SK-N-MC (cell line): ENCODE results near the gene TIMP4.

Experiments
- DNase-seq: peaks from one replicate; pipeline ENCODE4 v3.0.0-alpha.2; 2011; ENCODE audit warnings: low read depth, low spot score
- H3K27ac ChIP-seq: fragments of 200-600 bp; sonication (generic); 2 replicates; pipeline ENCODE4 v1.5.1; 2016; ENCODE audit warnings: mixed run types
- H3K36me3 ChIP-seq: fragments of 200-600 bp; sonication (generic); 2 replicates; pipeline ENCODE4 v1.6.1; 2017; ENCODE audit warnings: antibody characterized with exemption, low read length, mixed read lengths; ENCODE audit not compliant: insufficient read depth
- H3K4me3 ChIP-seq: fragments of 200-600 bp; sonication (generic); 2 replicates; pipeline ENCODE4 v1.5.1; 2016
- H3K9ac ChIP-seq: fragments of 200-600 bp; sonication (generic); 2 replicates; pipeline ENCODE4 v1.8.0; 2017; ENCODE audit warnings: mixed run types, mixed read lengths; ENCODE audit not compliant: insufficient read length
- H3K9me3 ChIP-seq: fragments of 200-600 bp; sonication (generic); 2 replicates; pipeline ENCODE4 v1.6.1; 2017; ENCODE audit warnings: low read depth, mild to moderate bottlenecking, antibody characterized with exemption, low read length, moderate library complexity, mixed read lengths
- EZH2 ChIP-seq: fragments of 200-600 bp; sonication (generic); IDR thresholded peaks from one replicate; pipeline ENCODE4 v1.6.1; 2017; ENCODE audit warnings: antibody characterized with exemption
- FOXP2 ChIP-seq: optimal IDR thresholded peaks from 2 replicates; pipeline ENCODE3; 2011; ENCODE audit warnings: mild to moderate bottlenecking, moderate library complexity; ENCODE audit not compliant: insufficient read depth; ENCODE audit errors: extremely low read length, control extremely low read depth
- POLR2AphosphoS5 ChIP-seq: IDR thresholded peaks from 2 replicates; pipeline ENCODE4 v1.6.1; 2012; ENCODE audit warnings: mild to moderate bottlenecking, low read depth, low read length, borderline replicate concordance

TIMP4 gene

DNA sequence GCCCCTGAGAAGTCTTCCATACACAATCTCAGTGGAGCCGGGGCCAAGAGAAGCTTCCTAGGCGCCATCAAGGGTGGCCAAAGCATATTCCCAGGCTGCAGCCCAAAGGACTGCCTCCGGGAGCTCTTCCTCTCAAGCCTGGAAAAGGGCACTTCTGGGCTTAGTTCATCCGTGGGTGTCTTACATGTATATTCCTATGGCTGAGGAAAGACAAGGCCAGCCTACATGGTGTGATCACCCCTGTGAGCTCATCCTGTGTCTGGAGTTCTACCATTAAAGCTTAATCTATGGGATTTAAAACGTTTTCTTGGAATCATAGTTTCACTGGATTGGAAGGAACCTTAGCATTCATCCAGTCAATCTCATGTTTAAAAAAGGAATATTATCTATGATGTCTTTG is 21.9 kb upstream of the TIMP4 start:
- DNase-seq, result no peak

DNA sequence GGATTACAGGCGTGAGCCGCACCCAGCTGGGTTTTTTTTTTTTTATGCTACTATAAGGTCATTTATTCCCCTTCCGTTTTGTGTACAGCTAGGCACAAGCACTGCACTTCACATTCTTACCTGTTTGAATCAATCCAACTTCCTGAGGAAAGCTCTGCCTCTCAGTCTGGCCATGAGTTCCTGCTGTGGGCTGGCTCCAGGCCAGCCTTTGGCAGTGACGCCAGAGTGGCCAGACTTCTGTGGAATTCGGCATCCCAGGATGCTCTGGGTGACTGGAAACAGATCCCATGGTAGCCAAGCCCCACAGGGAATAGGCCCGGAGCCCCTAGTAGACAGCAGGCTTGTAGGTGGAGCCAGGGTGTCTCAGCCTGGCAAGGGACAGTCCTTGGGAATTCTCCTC is 21.5 kb upstream of the TIMP4 start:
- H3K9me3 ChIP-seq, result no peaks in the 10 kb centered on the region
- no peak overlapping the region for H3K27ac ChIP-seq
- no peaks in the 10 kb centered on the region for H3K36me3 ChIP-seq
- no peak overlapping the region for H3K9ac ChIP-seq
- TF ChIP-seq EZH2 (no peak), POLR2AphosphoS5 (no peak), FOXP2 (no peak)
- no peak for DNase-seq
- H3K4me3 ChIP-seq, result no peak overlapping the region

More for the DNA sequence above, 21.9 kb upstream of the TIMP4 start:
- H3K27ac ChIP-seq, result no peak overlapping the region
- no peak overlapping the region for H3K9ac ChIP-seq
- no peaks in the 10 kb centered on the region for H3K36me3 ChIP-seq
- TF ChIP-seq EZH2, result no peak
- no peak for TF ChIP-seq FOXP2
- no peak for TF ChIP-seq POLR2AphosphoS5
- no peaks in the 10 kb centered on the region for H3K9me3 ChIP-seq
- no peak overlapping the region for H3K4me3 ChIP-seq

DNA sequence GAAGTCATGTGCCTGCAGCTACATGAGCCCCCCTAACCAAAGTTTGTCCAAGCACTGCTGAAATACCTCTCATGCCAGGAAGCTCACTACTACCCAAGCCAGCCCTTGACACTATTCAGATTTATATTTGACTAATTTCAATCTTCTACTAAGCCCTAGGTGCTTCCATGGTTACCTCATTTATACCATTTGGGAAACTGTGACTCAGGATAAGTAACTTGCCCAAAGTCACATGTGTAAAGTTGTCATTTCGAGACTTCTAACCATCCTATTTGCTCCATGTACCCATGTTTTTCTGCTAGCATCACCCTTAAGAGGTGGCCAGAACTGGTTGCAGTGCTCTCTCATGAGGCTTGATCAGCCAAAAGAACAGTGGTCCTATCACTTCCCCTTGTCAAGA is 20.7 kb upstream of the TIMP4 start:
- TF ChIP-seq POLR2AphosphoS5, result no peak
- TF ChIP-seq EZH2, result no peak
- no peak for TF ChIP-seq FOXP2
- Histone ChIP-seq H3K9ac (no peak overlapping the region), H3K36me3 (no peaks in the 10 kb centered on the region), H3K4me3 (no peak overlapping the region), H3K9me3 (no peaks in the 10 kb centered on the region), H3K27ac (no peak overlapping the region)
- DNase-seq, result no peak

DNA sequence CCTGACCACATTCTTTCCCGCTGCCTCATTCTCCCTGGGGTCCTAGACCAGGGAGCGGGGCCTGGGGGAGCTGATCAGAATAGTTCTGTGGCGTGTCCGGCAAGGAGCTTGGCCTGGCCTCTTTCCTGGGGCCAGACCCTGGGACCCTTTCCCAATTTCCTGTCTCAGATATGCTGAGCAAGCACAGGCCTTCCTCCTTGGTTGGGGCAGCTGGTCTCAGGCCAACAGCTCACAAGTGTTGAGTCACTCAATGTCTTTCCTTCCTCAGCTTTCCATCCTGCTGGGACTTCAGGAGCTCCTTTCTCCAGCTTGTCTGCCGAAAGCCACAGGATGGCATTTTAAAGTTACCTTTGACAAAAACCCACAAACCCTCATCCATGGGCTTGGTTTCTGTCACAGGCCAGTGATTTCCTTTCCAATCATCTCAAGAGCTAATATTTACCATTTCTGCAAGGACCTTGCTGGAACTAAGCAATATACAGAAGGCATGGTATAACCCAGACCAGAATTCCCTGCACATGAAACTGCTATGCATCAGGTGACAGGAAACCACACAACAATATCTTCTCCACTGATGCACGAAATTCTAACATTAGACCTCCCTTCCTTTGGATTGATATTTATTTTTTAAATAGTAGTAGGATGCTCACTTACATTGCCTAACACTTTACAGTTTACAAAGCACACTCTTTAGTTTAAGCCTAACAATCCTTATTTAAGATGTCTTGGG is 19.5 kb upstream of the TIMP4 start:
- no peak for TF ChIP-seq EZH2
- DNase-seq, result no peak
- Histone ChIP-seq H3K9ac (no peak overlapping the region), H3K27ac (no peak overlapping the region), H3K4me3 (no peak overlapping the region), H3K9me3 (no peaks in the 10 kb centered on the region), H3K36me3 (no peaks in the 10 kb centered on the region)

DNA sequence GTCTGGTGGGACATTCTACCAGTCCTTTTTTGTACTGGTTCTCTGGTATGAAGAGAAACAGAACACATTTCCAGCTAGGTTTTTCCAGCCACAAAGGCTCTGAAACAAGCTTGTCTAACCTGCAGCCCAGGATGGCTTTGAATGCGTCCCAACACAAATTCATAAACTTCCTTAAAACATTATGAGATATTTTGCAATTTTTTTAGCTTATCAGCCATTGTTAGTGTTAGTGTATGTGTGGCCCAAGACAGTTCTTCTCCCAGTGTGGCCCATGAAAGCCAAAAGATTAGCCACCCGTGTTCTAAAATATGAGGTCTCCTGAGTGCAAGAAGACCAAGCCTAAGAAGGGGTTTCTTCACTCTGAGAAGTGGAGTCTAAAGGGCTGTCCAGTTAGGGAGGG is 18.4 kb upstream of the TIMP4 start:
- no peak overlapping the region for H3K4me3 ChIP-seq
- no peak overlapping the region for H3K9ac ChIP-seq
- no peaks in the 10 kb centered on the region for H3K36me3 ChIP-seq
- H3K9me3 ChIP-seq, result no peaks in the 10 kb centered on the region
- H3K27ac ChIP-seq, result no peak overlapping the region
- TF ChIP-seq FOXP2, result no peak
- no peak for TF ChIP-seq EZH2
- no peak for TF ChIP-seq POLR2AphosphoS5
- no peak for DNase-seq

DNA sequence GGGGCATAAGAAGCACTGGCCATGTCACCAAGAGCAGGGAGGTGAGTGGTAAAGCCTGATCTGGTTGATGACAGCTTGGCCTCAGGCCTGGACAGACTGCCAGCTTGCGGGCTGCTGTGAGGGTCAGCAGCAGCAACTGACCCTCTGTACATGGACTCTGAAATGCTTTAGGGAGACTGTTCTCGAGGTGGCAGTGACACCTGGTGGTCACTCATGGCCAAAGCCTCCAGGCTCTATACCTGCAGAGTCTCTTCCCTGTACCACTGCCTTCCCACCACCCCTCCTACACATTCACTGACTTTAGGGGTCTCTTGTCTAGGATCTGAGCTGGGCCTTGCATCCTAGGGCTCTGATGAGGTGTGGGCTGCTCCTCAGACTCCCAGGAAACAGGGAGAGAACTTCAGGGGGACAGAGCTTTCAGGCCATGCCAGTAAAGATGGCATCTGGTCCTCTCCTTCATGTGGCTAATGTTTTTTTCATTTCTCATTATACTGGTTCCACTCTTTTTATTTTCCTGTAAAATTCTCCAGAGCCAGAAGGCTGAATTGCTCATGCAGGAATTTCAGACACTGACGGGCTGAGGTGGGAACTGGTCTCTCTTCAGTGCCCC is 17.2 kb upstream of the TIMP4 start:
- no peak for TF ChIP-seq FOXP2
- TF ChIP-seq EZH2, result no peak
- no peak for TF ChIP-seq POLR2AphosphoS5
- Histone ChIP-seq H3K36me3 (no peaks in the 10 kb centered on the region), H3K4me3 (no peak overlapping the region), H3K9me3 (no peaks in the 10 kb centered on the region), H3K27ac (no peak overlapping the region), H3K9ac (no peak overlapping the region)
- DNase-seq, result no peak

DNA sequence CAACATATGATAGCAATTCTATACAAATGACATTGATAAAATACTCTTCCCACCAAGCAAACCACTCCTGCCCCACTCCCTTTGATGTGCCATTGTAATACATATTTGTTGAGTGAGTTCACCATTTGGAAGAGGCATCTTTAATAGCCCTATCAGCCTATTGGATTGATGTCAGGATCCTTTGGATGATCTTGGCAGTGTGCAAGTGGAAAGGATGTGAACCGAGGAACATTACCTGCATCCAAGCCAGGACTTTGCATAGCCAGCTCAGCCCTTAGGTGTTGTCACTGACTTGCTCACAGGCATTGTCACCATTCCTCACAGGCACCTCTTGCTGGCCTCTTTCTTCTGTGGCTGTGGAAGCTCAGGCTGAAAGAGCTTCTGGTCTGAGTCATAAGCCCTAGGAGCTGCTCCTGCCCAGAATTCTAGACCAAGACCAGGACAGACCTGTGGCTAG is 16.5 kb upstream of the TIMP4 start:
- no peaks in the 10 kb centered on the region for H3K36me3 ChIP-seq
- H3K4me3 ChIP-seq, result no peak overlapping the region
- no peak for DNase-seq
- no peak overlapping the region for H3K9ac ChIP-seq
- H3K27ac ChIP-seq, result no peak overlapping the region
- no peaks in the 10 kb centered on the region for H3K9me3 ChIP-seq
- no peak for TF ChIP-seq FOXP2
- no peak for TF ChIP-seq POLR2AphosphoS5
- no peak for TF ChIP-seq EZH2

DNA sequence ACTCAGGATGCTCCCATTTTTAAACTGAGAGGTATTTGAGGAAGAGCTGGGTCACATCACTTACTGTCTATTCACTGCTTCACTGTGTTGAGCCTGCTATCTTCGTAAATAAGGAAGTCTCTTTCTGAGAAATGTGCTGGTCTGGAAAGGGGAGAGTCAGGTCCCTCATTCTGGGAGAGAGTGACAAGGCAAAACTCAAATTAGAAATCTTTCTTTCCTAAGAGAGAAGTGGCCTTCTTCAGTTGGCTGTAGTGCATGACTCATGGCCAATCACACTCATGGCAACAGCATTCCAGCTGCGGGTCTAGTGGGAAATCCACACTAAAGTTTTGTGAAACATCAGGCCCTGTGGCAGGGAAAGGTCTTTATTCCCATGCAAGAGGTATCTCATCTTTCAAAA is 11.5 kb upstream of the TIMP4 start:
- no peaks in the 10 kb centered on the region for H3K36me3 ChIP-seq
- H3K4me3 ChIP-seq, result no peak overlapping the region
- no peak for DNase-seq
- H3K27ac ChIP-seq, result no peak overlapping the region
- TF ChIP-seq FOXP2 (no peak), EZH2 (no peak), POLR2AphosphoS5 (no peak)
- H3K9me3 ChIP-seq, result no peaks in the 10 kb centered on the region
- H3K9ac ChIP-seq, result no peak overlapping the region

DNA sequence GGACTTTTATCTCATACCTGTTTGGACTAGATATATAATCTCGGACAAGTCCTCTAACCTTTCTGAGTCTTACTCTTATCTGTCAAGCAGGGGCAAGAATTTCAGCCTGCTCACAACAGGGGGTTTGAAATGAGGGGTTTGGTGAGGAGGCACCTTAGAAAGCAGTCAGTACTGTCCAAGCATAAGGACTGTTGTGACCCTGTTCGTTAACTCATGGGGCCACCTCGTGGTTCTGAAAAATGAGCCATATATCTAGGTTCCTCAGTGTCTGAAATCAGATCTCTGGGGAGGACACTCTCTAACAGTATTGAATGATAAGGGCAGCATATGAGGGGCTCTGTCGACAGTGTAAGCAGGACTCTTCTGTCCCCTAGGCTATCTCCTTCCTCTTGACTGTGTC is 7.2 kb upstream of the TIMP4 start:
- H3K9me3 ChIP-seq, result no peaks in the 10 kb centered on the region
- no peak for DNase-seq
- H3K4me3 ChIP-seq, result no peak overlapping the region
- no peak for TF ChIP-seq EZH2
- TF ChIP-seq FOXP2, result no peak
- TF ChIP-seq POLR2AphosphoS5, result no peak
- H3K36me3 ChIP-seq, result no peaks in the 10 kb centered on the region
- H3K9ac ChIP-seq, result no peak overlapping the region
- H3K27ac ChIP-seq, result no peak overlapping the region
